Activated CD4-positive, alpha-beta memory T cell treated with anti-CD3 and anti-CD28 coated beads for 36 hours (primary cell): Measurements from ENCODE around the gene SMIM1. TPM values are rescaled to one million over a fixed set of nuclear protein-coding genes. Genes with fewer than 3 reads are reported as not detected.
A peak's percentile ranks its signal among the peaks of the same experiment; 100 is the strongest.

Source experiments
- CTCF ChIA-PET: fragments of 350-600 bp; sonication (Branson Sonifier 250); formaldehyde crosslinking; loops from one replicate; lab custom pipeline; 2021; ENCODE audit warnings: antibody characterized with exemption, inconsistent platforms; lab: Charles Lee
- POLR2A ChIA-PET: fragments of 350-600 bp; sonication (Branson Sonifier 250); formaldehyde crosslinking; loops from one replicate; lab custom pipeline; 2021; ENCODE audit warnings: antibody characterized with exemption; lab: Charles Lee
- DNase-seq: peaks from one replicate; pipeline ENCODE4 v3.0.0-alpha.2; 2020
- H3K27ac Mint-ChIP-seq: one replicate; pipeline ENCODE4 v1.8.0; 2021; ENCODE audit warnings: mixed read lengths
- H3K27me3 Mint-ChIP-seq: one replicate; pipeline ENCODE4 v1.8.0; 2021; ENCODE audit warnings: mixed read lengths
- H3K36me3 Mint-ChIP-seq: one replicate; pipeline ENCODE4 v1.8.0; 2021; ENCODE audit warnings: mixed read lengths
- H3K4me1 Mint-ChIP-seq: one replicate; pipeline ENCODE4 v1.8.0; 2021; ENCODE audit warnings: low read depth, mixed read lengths
- H3K4me3 Mint-ChIP-seq: one replicate; pipeline ENCODE4 v1.8.0; 2021; ENCODE audit warnings: mild to moderate bottlenecking, mixed read lengths
- H3K9me3 Mint-ChIP-seq: one replicate; pipeline ENCODE4 v1.8.0; 2021; ENCODE audit warnings: mixed read lengths
- intact Hi-C: fragments of 100-400 bp; cut with micrococcal nuclease; formaldehyde crosslinking; loops from one replicate; pipeline ENCODE4 v1.15.1; 2023
- total RNA-seq, 2 experiments: library from RNA; stranded (reverse); gene quantifications; one replicate each; pipeline ENCODE4 v1.2.3, GENCODE V29; 2021

SMIM1 gene
- total RNA-seq, 2 experiments from 2014 or later, result 2.5 to 2.9 TPM

GRCh38 chr1:3775490-3776230 is 3.1 kb downstream of the SMIM1 start:
- peak; percentile 71 for DNase-seq
- ChIA-PET POLR2A (interaction anchor here (1.1 to 1.2 kb wide), 2 partner anchors 9 to 21 kb away, joined by 3 read pairs; partner anchors contain the start of gene LRRC47), CTCF (interaction anchor here (0.6 to 2.9 kb wide), 12 partner anchors 8 to 124 kb away, joined by 3 to 39 read pairs (median 8); partner anchors contain the start of genes C1orf174 and LRRC47)
- Mint-ChIP-seq H3K27me3 (no peaks in the 10 kb centered on the region), H3K9me3 (no peaks in the 10 kb centered on the region), H3K36me3 (peaks cover 13% of the 10 kb centered on the region), H3K4me1 (peaks cover 5% of the 10 kb centered on the region), H3K4me3 (no peak overlapping the region), H3K27ac (no peak overlapping the region)
- intact Hi-C loops, result loop anchor here (1.0 kb wide), 1 partner anchor 26 kb away; no protein-coding TSS in a partner anchor

GRCh38 chr1:3776231-3776961 is 3.8 kb downstream of the SMIM1 start:
- CTCF ChIA-PET, result interaction anchor here (0.6 to 2.9 kb wide), 12 partner anchors 9 to 123 kb away, joined by 3 to 39 read pairs (median 8); partner anchors contain the start of genes C1orf174 and LRRC47
- peaks cover 5% of the 10 kb centered on the region for H3K4me1 Mint-ChIP-seq
- H3K9me3 Mint-ChIP-seq, result no peaks in the 10 kb centered on the region
- DNase-seq, result no peak
- H3K4me3 Mint-ChIP-seq, result no peak overlapping the region
- H3K27ac Mint-ChIP-seq, result no peak overlapping the region
- no peaks in the 10 kb centered on the region for H3K27me3 Mint-ChIP-seq
- POLR2A ChIA-PET, result interaction anchor here (1.1 to 1.2 kb wide), 2 partner anchors 9 to 20 kb away, joined by 3 read pairs; partner anchors contain the start of gene LRRC47
- peaks cover 16% of the 10 kb centered on the region for H3K36me3 Mint-ChIP-seq
- intact Hi-C loops, result loop anchor here (1.0 kb wide), 1 partner anchor 25 kb away; no protein-coding TSS in a partner anchor

- Mint-ChIP-seq H3K9me3 (no peaks in the 10 kb centered on the region), H3K4me3 (no peak overlapping the region), H3K27me3 (no peaks in the 10 kb centered on the region), H3K4me1 (peaks cover 2% of the 10 kb centered on the region), H3K36me3 (peaks cover 20% of the 10 kb centered on the region), H3K27ac (no peak overlapping the region)
- no peak for DNase-seq
- ChIA-PET CTCF (interaction anchor here (2.9 kb wide), 1 partner anchor 21 kb away, joined by 39 read pairs; the partner anchor contains the start of gene LRRC47), POLR2A (no interaction called here)
- intact Hi-C loops, result no loop called here
Measured at GRCh38 chr1:3777078-3777547, 4.6 kb downstream of the SMIM1 start.

- ChIA-PET POLR2A (interaction anchor here (0.7 kb wide), 1 partner anchor 9 kb away, joined by 3 read pairs; no protein-coding TSS in a partner anchor), CTCF (no interaction called here)
- Mint-ChIP-seq H3K9me3 (no peaks in the 10 kb centered on the region), H3K36me3 (peaks cover 23% of the 10 kb centered on the region), H3K4me3 (no peak overlapping the region), H3K4me1 (peaks cover 2% of the 10 kb centered on the region), H3K27me3 (no peaks in the 10 kb centered on the region), H3K27ac (no peak overlapping the region)
- DNase-seq, result no peak
- intact Hi-C loops, result no loop called here
Measured at GRCh38 chr1:3777647-3778589, 5.4 kb downstream of the SMIM1 start.

GRCh38 chr1:3778590-3779264 is 6.2 kb downstream of the SMIM1 start:
- H3K36me3 Mint-ChIP-seq, result peaks cover 23% of the 10 kb centered on the region
- ChIA-PET POLR2A (no interaction called here), CTCF (no interaction called here)
- H3K9me3 Mint-ChIP-seq, result no peaks in the 10 kb centered on the region
- no peak overlapping the region for H3K27ac Mint-ChIP-seq
- H3K27me3 Mint-ChIP-seq, result no peaks in the 10 kb centered on the region
- H3K4me3 Mint-ChIP-seq, result no peak overlapping the region
- peaks cover 2% of the 10 kb centered on the region for H3K4me1 Mint-ChIP-seq
- DNase-seq, result no peak
- intact Hi-C loops, result no loop called here

GRCh38 chr1:3779265-3779911 is 6.8 kb downstream of the SMIM1 start:
- H3K9me3 Mint-ChIP-seq, result no peaks in the 10 kb centered on the region
- H3K4me3 Mint-ChIP-seq, result no peak overlapping the region
- peaks cover 2% of the 10 kb centered on the region for H3K4me1 Mint-ChIP-seq
- H3K27me3 Mint-ChIP-seq, result no peaks in the 10 kb centered on the region
- DNase-seq, result no peak
- H3K36me3 Mint-ChIP-seq, result peaks cover 29% of the 10 kb centered on the region
- ChIA-PET CTCF (interaction anchor here (0.6 kb wide), 1 partner anchor 161 kb away, joined by 3 read pairs; no protein-coding TSS in a partner anchor), POLR2A (no interaction called here)
- no peak overlapping the region for H3K27ac Mint-ChIP-seq
- intact Hi-C loops, result no loop called here

- Mint-ChIP-seq H3K27ac (no peak overlapping the region), H3K4me1 (peaks cover 2% of the 10 kb centered on the region), H3K27me3 (no peaks in the 10 kb centered on the region), H3K4me3 (no peak overlapping the region), H3K9me3 (no peaks in the 10 kb centered on the region), H3K36me3 (peaks cover 33% of the 10 kb centered on the region)
- DNase-seq, result no peak
- POLR2A ChIA-PET, result no interaction called here
- intact Hi-C loops, result no loop called here
- CTCF ChIA-PET, result no interaction called here
Measured at GRCh38 chr1:3779912-3780416, 7.4 kb downstream of the SMIM1 start.

- Mint-ChIP-seq H3K9me3 (no peaks in the 10 kb centered on the region), H3K4me1 (peaks cover under 1% of the 10 kb centered on the region), H3K4me3 (no peak overlapping the region), H3K27ac (no peak overlapping the region), H3K27me3 (no peaks in the 10 kb centered on the region), H3K36me3 (peaks cover 37% of the 10 kb centered on the region)
- DNase-seq, result no peak
- ChIA-PET CTCF (no interaction called here), POLR2A (no interaction called here)
- intact Hi-C loops, result no loop called here
Measured at GRCh38 chr1:3780901-3781300, 8.4 kb downstream of the SMIM1 start.

- peaks cover 19% of the 10 kb centered on the region for H3K4me1 Mint-ChIP-seq
- peaks cover 41% of the 10 kb centered on the region for H3K36me3 Mint-ChIP-seq
- H3K27me3 Mint-ChIP-seq, result no peaks in the 10 kb centered on the region
- no peaks in the 10 kb centered on the region for H3K9me3 Mint-ChIP-seq
- H3K27ac Mint-ChIP-seq, result no peak overlapping the region
- H3K4me3 Mint-ChIP-seq, result no peak overlapping the region
- intact Hi-C loops, result no loop called here
- POLR2A ChIA-PET, result no interaction called here
- DNase-seq, result no peak
- CTCF ChIA-PET, result interaction anchor here (1.2 kb wide), 1 partner anchor 10 kb away, joined by 4 read pairs; no protein-coding TSS in a partner anchor
Measured at GRCh38 chr1:3783651-3784474, 11.3 kb downstream of the SMIM1 start.

GRCh38 chr1:3785045-3785444 is 12.5 kb downstream of the SMIM1 start:
- CTCF ChIA-PET, result interaction anchor here (1.2 to 2.2 kb wide), 2 partner anchors 9 to 11 kb away, joined by 4 to 10 read pairs; no protein-coding TSS in a partner anchor
- intact Hi-C loops, result no loop called here
- H3K9me3 Mint-ChIP-seq, result no peaks in the 10 kb centered on the region
- no peak overlapping the region for H3K27ac Mint-ChIP-seq
- no peak overlapping the region for H3K4me3 Mint-ChIP-seq
- peaks cover 19% of the 10 kb centered on the region for H3K4me1 Mint-ChIP-seq
- no peaks in the 10 kb centered on the region for H3K27me3 Mint-ChIP-seq
- DNase-seq, result no peak
- peaks cover 33% of the 10 kb centered on the region for H3K36me3 Mint-ChIP-seq
- POLR2A ChIA-PET, result interaction anchor here (0.8 kb wide), 1 partner anchor 9 kb away, joined by 3 read pairs; no protein-coding TSS in a partner anchor
